Posterior vena cava (tissue), 2 donors: Measurements from ENCODE around the gene KRTAP4-12. TPM values are rescaled to one million over a fixed set of nuclear protein-coding genes. Genes with fewer than 3 reads are reported as not detected.
"Not testable (repeated sequence)": the region's sequence is repeated elsewhere in the genome, so short reads cannot be mapped to it uniquely, and the experiment has no call there.

ENCODE experiments used
- DNase-seq: peaks from one replicate; pipeline ENCODE4 v3.0.0-alpha.2; 2020; ENCODE audit warnings: low spot score
- intact Hi-C, 2 donors: fragments of 100-400 bp; cut with DNase I; formaldehyde crosslinking; loops; one replicate each; pipeline versions ENCODE4 v1.14.1 to v1.14.2; 2022 to 2023
- total RNA-seq, 2 donors: library from RNA; stranded (reverse); fragmentation: NEBNext Ultra II Directional; extraction: Animal tissue kit (Norgen Biotek cat#: 25700); gene quantifications; one replicate each; pipeline ENCODE4 v1.2.1, GENCODE V29; 2021
- donor health status: DM: yes; HTN: yes; CAD: no.
- donor health status: DM: yes; HTN: yes; CAD: no.

The KRTAP4-12 gene
- total RNA-seq, 2 donors from 2014 or later, result not detected

DNA sequence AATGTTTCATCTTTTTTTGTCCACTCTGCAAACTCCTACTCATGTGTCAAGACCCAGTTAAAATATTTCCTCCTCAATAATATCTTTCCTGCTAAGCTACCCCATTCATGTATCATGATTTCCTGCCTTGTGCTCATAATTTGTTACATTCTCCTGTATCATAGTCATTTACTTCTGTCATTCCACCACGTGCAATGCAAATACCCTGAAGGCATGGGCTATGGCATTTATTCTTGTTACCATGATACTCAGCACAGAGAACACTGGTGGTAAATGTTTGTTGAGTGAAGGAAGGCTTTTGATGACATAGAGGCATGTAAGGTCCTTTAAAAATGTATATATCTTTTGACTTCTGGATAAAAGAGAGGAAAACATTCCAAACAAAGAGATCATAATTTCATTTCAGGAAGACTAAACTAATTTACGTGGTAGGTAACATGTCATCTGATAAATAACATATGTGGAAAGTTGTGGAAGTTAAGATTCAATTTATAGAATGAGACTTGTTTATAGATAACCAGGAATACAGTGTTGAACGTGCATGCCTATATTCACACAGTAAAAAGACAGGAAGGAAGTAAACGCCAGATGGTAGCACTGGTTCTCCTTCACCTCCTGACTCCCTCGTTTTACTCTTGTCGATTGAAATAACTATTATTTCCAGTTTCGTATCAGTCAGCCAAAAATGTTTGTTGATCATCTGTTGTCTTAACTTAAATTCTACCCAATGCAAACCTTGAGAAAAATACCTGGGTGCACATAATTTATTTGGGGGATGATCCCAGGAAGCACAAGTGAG, 24.1 kb downstream of the KRTAP4-12 start:
- DNase-seq, intact Hi-C loops: not testable (repeated sequence)

DNA sequence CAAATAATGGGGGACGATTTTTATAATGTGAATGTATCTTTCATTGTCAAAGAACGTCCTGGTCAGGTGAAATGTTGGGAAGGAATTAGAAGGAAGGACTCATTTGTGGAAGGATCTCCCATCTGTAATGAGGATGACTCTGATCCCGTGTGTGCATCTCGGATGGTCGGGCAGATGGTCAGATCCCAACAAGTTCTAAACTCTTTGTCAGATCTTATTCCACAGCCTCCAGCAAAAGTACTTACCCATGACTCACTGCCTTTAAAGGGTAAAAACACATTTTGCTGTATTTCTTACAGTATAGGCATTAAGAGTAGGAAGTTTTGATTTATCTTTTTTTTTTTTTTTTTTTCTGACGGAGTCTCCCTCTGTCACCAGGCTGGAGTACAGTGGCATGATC, 25.5 kb downstream of the KRTAP4-12 start:
- no peak for DNase-seq
- intact Hi-C loops, result no loop called here

- intact Hi-C loops, result no loop called here
- no peak for DNase-seq
Measured at GRCh38 chr17:41098042-41098441, 25.9 kb downstream of the KRTAP4-12 start, which contains the start of gene KRTAP4-8. Gene KRTAP4-8, minus strand, starts transcription at chr17:41098142. Its CDS starts 58 bp downstream, at chr17:41098084.

GRCh38 chr17:41096055-41096454, 27.9 kb downstream of the KRTAP4-12 start:
- no peak for DNase-seq
- intact Hi-C loops, result no loop called here

DNA sequence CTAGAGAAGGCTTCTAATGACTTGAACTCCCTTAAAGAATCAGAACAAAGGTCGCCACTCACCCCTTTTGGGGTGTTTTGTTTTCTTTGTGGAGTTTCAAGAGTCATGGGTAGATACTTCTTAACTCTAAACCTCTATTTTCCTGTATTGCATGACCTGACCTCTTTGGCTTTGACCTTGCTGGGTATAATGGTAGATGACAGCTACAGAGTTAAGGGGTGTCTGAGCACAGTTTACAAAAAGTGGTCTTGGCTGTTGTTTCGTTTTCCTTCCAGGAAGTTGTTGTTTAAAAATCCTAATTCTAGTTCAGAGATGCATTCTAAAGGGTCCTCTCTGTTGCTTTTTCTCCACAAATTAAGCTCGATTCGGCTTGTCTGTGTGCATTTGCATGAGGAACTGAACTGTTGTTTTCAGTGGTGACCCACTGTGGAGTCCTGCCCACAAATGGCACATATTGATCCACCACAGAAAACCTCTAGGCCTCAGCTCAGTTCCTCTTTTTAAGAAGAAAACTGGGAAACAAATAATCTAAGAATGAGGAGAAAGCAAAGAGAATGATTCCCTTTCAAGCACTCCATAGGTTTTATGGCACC, 35.1 kb downstream of the KRTAP4-12 start:
- DNase-seq, result not testable (repeated sequence)
- intact Hi-C loops, result loop anchor here in 1 of 2 donors (1.0 kb wide), 1 partner anchor 19 kb away; no protein-coding TSS in a partner anchor

- intact Hi-C loops, DNase-seq: not testable (repeated sequence)
Measured at GRCh38 chr17:41084100-41084856, 39.7 kb downstream of the KRTAP4-12 start, which contains the start of gene KRTAP4-7. Gene KRTAP4-7, plus strand, starts transcription at chr17:41084150. Its CDS starts 57 bp downstream, at chr17:41084207.

DNA sequence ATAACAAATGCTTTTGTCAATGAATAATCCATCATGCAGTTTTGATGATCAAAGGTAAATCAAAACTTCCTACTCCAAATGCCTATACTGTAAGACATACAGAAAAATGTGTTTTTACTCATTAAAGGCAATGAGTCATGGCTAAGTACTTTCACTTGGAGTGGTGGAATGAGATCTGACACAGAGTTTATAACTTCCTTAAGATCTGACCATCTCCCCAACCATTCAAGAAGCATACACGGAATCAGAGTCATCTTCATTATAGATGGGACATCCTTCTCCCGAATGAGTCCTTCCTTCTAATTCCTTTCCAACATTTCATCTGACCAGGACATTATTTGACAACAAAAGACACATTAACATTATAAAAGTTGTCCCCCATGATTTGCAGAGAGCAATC, 40.6 kb downstream of the KRTAP4-12 start:
- intact Hi-C loops, DNase-seq: not testable (repeated sequence)

DNA sequence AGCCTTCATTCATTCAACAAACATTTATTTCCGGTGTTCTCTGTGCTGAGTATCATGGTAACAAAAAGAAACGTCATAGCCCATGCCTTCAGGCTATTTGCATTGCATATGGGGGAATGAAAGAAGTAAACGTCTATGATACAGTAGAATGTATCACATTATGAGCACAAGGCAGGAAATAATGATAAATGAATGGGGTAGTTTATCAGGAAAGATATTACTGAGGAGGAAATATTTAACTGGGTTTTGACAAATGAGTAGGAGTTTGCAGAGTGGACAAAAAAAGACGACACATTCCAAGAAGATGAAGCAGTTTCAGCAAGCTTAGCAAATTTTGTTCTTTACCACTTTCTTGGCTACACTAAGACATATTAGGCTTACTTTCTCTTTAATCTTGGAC, 41.4 kb downstream of the KRTAP4-12 start:
- intact Hi-C loops, result no loop called here
- no peak for DNase-seq

GRCh38 chr17:41076788-41077187, 47.2 kb downstream of the KRTAP4-12 start:
- intact Hi-C loops, result no loop called here
- DNase-seq, result no peak

DNA sequence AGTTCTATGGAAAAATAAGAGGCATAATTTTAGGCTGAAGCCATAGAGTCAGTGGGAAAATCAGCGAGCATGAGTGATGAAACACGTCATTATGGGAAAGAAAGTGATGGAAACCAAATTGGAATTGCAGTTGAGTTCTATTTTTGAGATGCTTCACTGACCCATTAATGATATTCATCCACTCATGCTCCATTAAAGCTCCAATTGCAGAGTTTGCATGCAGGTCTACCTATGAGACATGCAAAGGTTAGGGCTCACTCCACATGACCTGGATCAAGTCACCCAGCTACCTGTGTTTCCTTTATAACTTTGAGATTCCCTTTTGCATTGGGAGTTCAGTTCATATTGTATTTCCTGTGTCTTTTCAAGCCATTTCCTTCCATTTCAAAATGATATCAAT, 50.3 kb downstream of the KRTAP4-12 start:
- intact Hi-C loops, result no loop called here
- DNase-seq, result no peak

Other genes with a start within 250 kb of the KRTAP4-12 start
- not detected for gene KRT20, start 238.9 kb downstream of the KRTAP4-12 start, total RNA-seq
- under 1 TPM; 0.24 to 0.37 TPM for gene KRT23, start 186.5 kb downstream of the KRTAP4-12 start, total RNA-seq
- not detected for gene KRT39, start 157.2 kb downstream of the KRTAP4-12 start, total RNA-seq
- gene KRT40, start 139.9 kb downstream of the KRTAP4-12 start, total RNA-seq, result not detected
- not detected for gene KRTAP3-3, start 130.0 kb downstream of the KRTAP4-12 start, total RNA-seq
- not detected for gene KRTAP3-2, start 124.3 kb downstream of the KRTAP4-12 start, total RNA-seq
- not detected for gene KRTAP3-1, start 115.1 kb downstream of the KRTAP4-12 start, total RNA-seq
- not detected for gene KRTAP1-5, start 97.0 kb downstream of the KRTAP4-12 start, total RNA-seq
- gene KRTAP1-4, start 94.0 kb downstream of the KRTAP4-12 start, total RNA-seq, result not detected
- gene KRTAP1-3, start 89.3 kb downstream of the KRTAP4-12 start, total RNA-seq, result not detected
- gene KRTAP1-1, start 82.7 kb downstream of the KRTAP4-12 start, total RNA-seq, result not detected
- not detected for gene KRTAP2-1, start 76.9 kb downstream of the KRTAP4-12 start, total RNA-seq
- gene KRTAP2-2, start 69.0 kb downstream of the KRTAP4-12 start, total RNA-seq, result not detected
- not detected for gene KRTAP2-3, start 64.1 kb downstream of the KRTAP4-12 start, total RNA-seq
- not detected for gene KRTAP2-4, start 58.3 kb downstream of the KRTAP4-12 start, total RNA-seq
- gene KRTAP4-7, start 40.0 kb downstream of the KRTAP4-12 start, total RNA-seq, result not detected
- gene KRTAP4-8, start 26.0 kb downstream of the KRTAP4-12 start, total RNA-seq, result not detected
- not detected for gene KRTAP4-16, start 22.0 kb downstream of the KRTAP4-12 start, total RNA-seq
- gene KRTAP4-9, start 18.8 kb downstream of the KRTAP4-12 start, total RNA-seq, result not detected
- gene KRTAP4-11, start 5.8 kb downstream of the KRTAP4-12 start, total RNA-seq, result not detected
- gene KRTAP4-6, start 16.4 kb upstream of the KRTAP4-12 start, total RNA-seq, result not detected
- not detected for gene KRTAP4-5, start 25.6 kb upstream of the KRTAP4-12 start, total RNA-seq
- gene KRTAP4-4, start 36.6 kb upstream of the KRTAP4-12 start, total RNA-seq, result not detected
- gene KRTAP4-3, start 44.0 kb upstream of the KRTAP4-12 start, total RNA-seq, result not detected
- not detected for gene KRTAP4-2, start 54.0 kb upstream of the KRTAP4-12 start, total RNA-seq
- not detected for gene KRTAP4-1, start 60.7 kb upstream of the KRTAP4-12 start, total RNA-seq
- gene KRTAP9-1, start 65.7 kb upstream of the KRTAP4-12 start, total RNA-seq, result not detected
- not detected for gene KRTAP9-2, start 102.5 kb upstream of the KRTAP4-12 start, total RNA-seq
- not detected for gene KRTAP9-3, start 108.3 kb upstream of the KRTAP4-12 start, total RNA-seq
- gene KRTAP9-8, start 113.8 kb upstream of the KRTAP4-12 start, total RNA-seq, result not detected
- not detected for gene KRTAP9-4, start 125.5 kb upstream of the KRTAP4-12 start, total RNA-seq
- not detected for gene KRTAP9-9, start 131.2 kb upstream of the KRTAP4-12 start, total RNA-seq
- not detected for gene KRTAP9-6, start 141.2 kb upstream of the KRTAP4-12 start, total RNA-seq
- gene KRTAP9-7, start 151.5 kb upstream of the KRTAP4-12 start, total RNA-seq, result not detected
- gene KRTAP29-1, start 178.7 kb upstream of the KRTAP4-12 start, total RNA-seq, result not detected
- not detected for gene KRTAP16-1, start 185.1 kb upstream of the KRTAP4-12 start, total RNA-seq
- gene KRTAP17-1, start 191.5 kb upstream of the KRTAP4-12 start, total RNA-seq, result not detected
- gene KRT33A, start 226.6 kb upstream of the KRTAP4-12 start, total RNA-seq, result not detected
- gene KRT33B, start 245.6 kb upstream of the KRTAP4-12 start, total RNA-seq, result not detected